Suprapubic skin (tissue), 4 donors: ENCODE data around the gene PAF1. TPM values are rescaled to one million over a fixed set of nuclear protein-coding genes. Genes with fewer than 3 reads are reported as not detected.

Experiments
- DNase-seq, 2 donors: peaks; one replicate each; pipeline ENCODE4 v3.0.0-alpha.2; 2019; ENCODE audit warnings: low spot score in 2 of 2
- H3K27ac ChIP-seq: fragments of 200-600 bp; sonication (generic); one replicate; pipeline ENCODE4 v1.5.1; 2019
- H3K27me3 ChIP-seq: fragments of 200-600 bp; sonication (generic); one replicate; pipeline ENCODE4 v1.5.1; 2019
- H3K36me3 ChIP-seq: fragments of 200-600 bp; sonication (generic); one replicate; pipeline ENCODE4 v1.5.1; 2019
- H3K4me1 ChIP-seq: fragments of 200-600 bp; sonication (generic); one replicate; pipeline ENCODE4 v1.5.1; 2019
- H3K4me3 ChIP-seq: fragments of 200-600 bp; sonication (generic); one replicate; pipeline ENCODE4 v1.5.1; 2019; ENCODE audit warnings: mild to moderate bottlenecking
- H3K9me3 ChIP-seq: fragments of 200-600 bp; sonication (generic); one replicate; pipeline ENCODE4 v1.5.1; 2019
- CTCF ChIP-seq, 2 donors: fragments of 200-600 bp in 1 of 2; fragments of 450-650 bp in 1 of 2; sonication (generic) in 1 of 2; IDR thresholded peaks; one replicate each; pipeline ENCODE4 v1.5.1; 2016 to 2019; ENCODE audit warnings: antibody characterized with exemption in 2 of 2, mild to moderate bottlenecking in 1 of 2, moderate library complexity in 1 of 2
- EP300 ChIP-seq: sonication (generic); formaldehyde crosslinking; IDR thresholded peaks from one replicate; pipeline ENCODE4 v1.6.1; 2017; ENCODE audit warnings: antibody characterized with exemption
- POLR2A ChIP-seq, 2 donors: fragments of 450-650 bp; IDR thresholded peaks; one replicate each; pipeline ENCODE4 v1.6.1; 2017; ENCODE audit warnings: antibody characterized with exemption in 2 of 2, mild to moderate bottlenecking in 2 of 2, moderate library complexity in 2 of 2
- POLR2AphosphoS5 ChIP-seq, 3 donors: sonication (generic); formaldehyde crosslinking; IDR thresholded peaks; one replicate each; pipeline ENCODE4 v1.6.1; 2017; ENCODE audit warnings: antibody characterized with exemption in 3 of 3
- WGBS: methylation state at CpG from one replicate; pipeline ENCODE4 v1.1.5; 2018; 5-methylcytosine and 5-hydroxymethylcytosine counted together
- total RNA-seq, 4 donors: library from RNA; depleted of rRNA; stranded (reverse); fragments of >200 nt; gene quantifications; one replicate each; pipeline ENCODE4 v1.1.0, GENCODE V29; 2016

PAF1 gene
- total RNA-seq, 4 donors from 2014 or later: 24.8 to 42.4 (median 35.4) TPM

- peaks cover 16% of the 10 kb centered on the region for H3K4me1 ChIP-seq
- H3K27ac ChIP-seq: peak overlapping the region; percentile 40
- H3K27me3 ChIP-seq: no peaks in the 10 kb centered on the region
- H3K9me3 ChIP-seq: no peaks in the 10 kb centered on the region
- 34% methylated on average over 14 of the region's 23 CpGs for WGBS
- H3K4me3 ChIP-seq: no peak overlapping the region
- no peak for TF ChIP-seq POLR2AphosphoS5 (IDR thresholded peaks at IDR 0.05)
- no peak for TF ChIP-seq POLR2A (IDR thresholded peaks at IDR 0.05)
- no peak for TF ChIP-seq EP300
- TF ChIP-seq CTCF (IDR thresholded peaks at IDR 0.05): no peak
- DNase-seq: no peak
- H3K36me3 ChIP-seq: peaks cover 34% of the 10 kb centered on the region
Measured at GRCh38 chr19:39428283-39429112, 37.6 kb upstream of the PAF1 start.

GRCh38 chr19:39427707-39428106 lies 36.8 kb upstream of the PAF1 start:
- no peak overlapping the region for H3K4me3 ChIP-seq
- WGBS: 91% methylated on average over 11 of the region's 11 CpGs

GRCh38 chr19:39426170-39426569 lies 35.3 kb upstream of the PAF1 start:
- Histone ChIP-seq H3K4me3 (no peak overlapping the region), H3K9me3 (no peaks in the 10 kb centered on the region), H3K27ac (no peak overlapping the region), H3K4me1 (peaks cover 15% of the 10 kb centered on the region), H3K36me3 (peaks cover 35% of the 10 kb centered on the region), H3K27me3 (no peaks in the 10 kb centered on the region)
- no peak for TF ChIP-seq POLR2A (IDR thresholded peaks at IDR 0.05)
- no peak for TF ChIP-seq CTCF (IDR thresholded peaks at IDR 0.05)
- TF ChIP-seq POLR2AphosphoS5 (IDR thresholded peaks at IDR 0.05): no peak
- no peak for TF ChIP-seq EP300
- no peak for DNase-seq
- 60% methylated on average over 5 of the region's 5 CpGs for WGBS

More at GRCh38 chr19:39427707-39428106, 36.8 kb upstream of the PAF1 start:
- TF ChIP-seq POLR2A (IDR thresholded peaks at IDR 0.05) (no peak), EP300 (no peak), CTCF (IDR thresholded peaks at IDR 0.05) (no peak), POLR2AphosphoS5 (IDR thresholded peaks at IDR 0.05) (no peak)
- Histone ChIP-seq H3K27me3 (no peaks in the 10 kb centered on the region), H3K36me3 (peaks cover 32% of the 10 kb centered on the region), H3K9me3 (no peaks in the 10 kb centered on the region), H3K4me1 (peaks cover 15% of the 10 kb centered on the region), H3K27ac (no peak overlapping the region)
- no peak for DNase-seq

- no peak overlapping the region for H3K4me3 ChIP-seq
- no peaks in the 10 kb centered on the region for H3K9me3 ChIP-seq
- no peak for TF ChIP-seq POLR2A (IDR thresholded peaks at IDR 0.05)
- no peak for TF ChIP-seq CTCF (IDR thresholded peaks at IDR 0.05)
- TF ChIP-seq EP300: no peak
- no peak for TF ChIP-seq POLR2AphosphoS5 (IDR thresholded peaks at IDR 0.05)
- 82% methylated on average over 7 of the region's 7 CpGs for WGBS
- no peak for DNase-seq
- H3K27ac ChIP-seq: no peak overlapping the region
- no peaks in the 10 kb centered on the region for H3K27me3 ChIP-seq
- peaks cover 39% of the 10 kb centered on the region for H3K36me3 ChIP-seq
- peaks cover 12% of the 10 kb centered on the region for H3K4me1 ChIP-seq
Measured at GRCh38 chr19:39425744-39426143, 34.8 kb upstream of the PAF1 start.

- Histone ChIP-seq H3K27ac (no peak overlapping the region), H3K36me3 (peaks cover 45% of the 10 kb centered on the region), H3K4me1 (peaks cover 9% of the 10 kb centered on the region), H3K4me3 (no peak overlapping the region), H3K27me3 (no peaks in the 10 kb centered on the region), H3K9me3 (no peaks in the 10 kb centered on the region)
- no peak for DNase-seq
- TF ChIP-seq POLR2AphosphoS5 (IDR thresholded peaks at IDR 0.05): no peak
- no peak for TF ChIP-seq EP300
- no peak for TF ChIP-seq CTCF (IDR thresholded peaks at IDR 0.05)
- TF ChIP-seq POLR2A (IDR thresholded peaks at IDR 0.05): no peak
- 90% methylated on average over 8 of the region's 16 CpGs for WGBS
Measured at GRCh38 chr19:39424934-39425333, 34.0 kb upstream of the PAF1 start.
